Right lobe of liver (tissue), 6 donors: Measurements from ENCODE around the gene TTC7B. TPM values are rescaled to one million over a fixed set of nuclear protein-coding genes. Genes with fewer than 3 reads are reported as not detected.

Experiments
- ATAC-seq, 4 donors: fragments of 200-7000 bp; cut with Tn5 transposase; one replicate each; pipeline ENCODE4 v1.9.1; 2020; ENCODE audit warnings: mild to moderate bottlenecking in 4 of 4, moderate library complexity in 4 of 4
- DNase-seq, 3 donors: peaks; one replicate each; pipeline ENCODE4 v3.0.0-alpha.2; 2020
- H3K27ac ChIP-seq, 3 donors: fragments of 200-600 bp; one replicate each; pipeline ENCODE4 v1.8.0; 2022
- H3K27me3 ChIP-seq, 2 donors: fragments of 200-600 bp; one replicate each; pipeline ENCODE4 v1.8.0; 2022
- H3K36me3 ChIP-seq, 4 donors: fragments of 200-600 bp; sonication (generic) in 1 of 4; one replicate each; pipeline versions ENCODE4 v1.5.1 to v1.8.0; 2017 to 2022; ENCODE audit warnings: control low read depth in 1 of 4
- H3K4me1 ChIP-seq, 4 donors: fragments of 200-600 bp; sonication (generic) in 1 of 4; one replicate each; pipeline versions ENCODE4 v1.5.1 to v1.8.0; 2017 to 2022; ENCODE audit warnings: control low read depth in 1 of 4
- H3K4me3 ChIP-seq, 3 donors: fragments of 200-600 bp; one replicate each; pipeline ENCODE4 v1.8.0; 2022
- H3K9me3 ChIP-seq, 4 donors: fragments of 200-600 bp; sonication (generic) in 1 of 4; one replicate each; pipeline versions ENCODE4 v1.5.1 to v1.8.0; 2017 to 2022; ENCODE audit warnings: control low read depth in 1 of 4
- CTCF ChIP-seq, 4 donors: fragments of 200-600 bp in 3 of 4; fragments of 450-650 bp in 1 of 4; IDR thresholded peaks; one replicate each; pipeline versions ENCODE4 v1.5.1 to v1.8.0; 2016 to 2022; ENCODE audit warnings: antibody characterized with exemption in 4 of 4, mild to moderate bottlenecking in 2 of 4
- POLR2A ChIP-seq: fragments of 450-650 bp; IDR thresholded peaks from one replicate; pipeline ENCODE4 v1.6.1; 2017; ENCODE audit warnings: antibody characterized with exemption, mild to moderate bottlenecking
- WGBS: methylation state at CpG from one replicate; pipeline ENCODE4 v1.1.6; 2018; ENCODE audit warnings: low coverage, low lambda C conversion rate; ENCODE audit not compliant: insufficient coverage; ENCODE audit errors: missing lambda C conversion rate; 5-methylcytosine and 5-hydroxymethylcytosine counted together
- intact Hi-C, 2 donors: fragments of 100-400 bp; cut with DNase I; formaldehyde crosslinking; loops; one replicate each; pipeline versions ENCODE4 v1.11.2 to v1.14.1; 2022
- total RNA-seq, 6 experiments: library from RNA; depleted of rRNA in 2 of 6; stranded (reverse); fragments of >200 nt in 2 of 6; fragmentation: NEBNext Ultra II Directional in 3 of 6; extraction: Animal tissue kit (Norgen Biotek cat#: 25700) in 3 of 6; gene quantifications; one replicate each; pipeline versions ENCODE4 v1.1.0 to v1.2.4, GENCODE V29; 2016 to 2023
- donor health status: DM: no; HTN: yes; CAD: no.
- donor health status: DM: no; HTN: no; CAD: no.
- donor health status: DM: no; HTN: no; CAD: no.
- donor health status: DM: no; HTN: yes; CAD: no.
- donor health status: DM: no; HTN: yes; CAD: no.

Gene TTC7B
- total RNA-seq, 6 experiments from 2014 or later, result 18.4 to 56.1 (median 37.5) TPM

- peaks cover 0 to 4% (median 0%) of the 10 kb centered on the region in 4 donors for H3K36me3 ChIP-seq
- intact Hi-C loops, result no loop called here
- no peak for TF ChIP-seq POLR2A
- TF ChIP-seq CTCF (IDR thresholded peaks at IDR 0.05), result no peak
- DNase-seq (no peak), ATAC-seq (no peak)
- H3K4me3 ChIP-seq, result no peak overlapping the region
- H3K27me3 ChIP-seq, result no peaks in the 10 kb centered on the region
- no peaks in the 10 kb centered on the region for H3K9me3 ChIP-seq
- no peak overlapping the region for H3K27ac ChIP-seq
- no peaks in the 10 kb centered on the region for H3K4me1 ChIP-seq
- WGBS, result 79% methylated on average over 4 of the region's 5 CpGs
These were observed 247.0 kb downstream of the TTC7B start for GRCh38 chr14:90569201-90569600.

GRCh38 chr14:90568405-90568804, 247.8 kb downstream of the TTC7B start:
- H3K4me3 ChIP-seq, result no peak overlapping the region
- H3K4me1 ChIP-seq, result no peaks in the 10 kb centered on the region
- no peak for TF ChIP-seq POLR2A
- TF ChIP-seq CTCF (IDR thresholded peaks at IDR 0.05), result no peak
- H3K27ac ChIP-seq, result no peak overlapping the region
- H3K36me3 ChIP-seq, result peaks cover 0 to 4% (median 0%) of the 10 kb centered on the region in 4 donors
- WGBS, result 71% methylated on average over 2 of the region's 3 CpGs
- DNase-seq (no peak), ATAC-seq (no peak)
- intact Hi-C loops, result no loop called here
- no peaks in the 10 kb centered on the region for H3K9me3 ChIP-seq
- no peaks in the 10 kb centered on the region for H3K27me3 ChIP-seq

GRCh38 chr14:90567991-90568390, 248.2 kb downstream of the TTC7B start:
- no peak overlapping the region for H3K4me3 ChIP-seq
- no peaks in the 10 kb centered on the region for H3K9me3 ChIP-seq
- no peak for TF ChIP-seq CTCF (IDR thresholded peaks at IDR 0.05)
- TF ChIP-seq POLR2A, result no peak
- H3K27ac ChIP-seq, result no peak overlapping the region
- no peaks in the 10 kb centered on the region for H3K4me1 ChIP-seq
- H3K27me3 ChIP-seq, result no peaks in the 10 kb centered on the region
- DNase-seq (no peak), ATAC-seq (no peak)
- peaks cover 0 to 4% (median 0%) of the 10 kb centered on the region in 4 donors for H3K36me3 ChIP-seq
- intact Hi-C loops, result no loop called here
- WGBS, result 79% methylated on average over 3 of the region's 7 CpGs

- Histone ChIP-seq H3K9me3 (no peaks in the 10 kb centered on the region), H3K4me1 (no peaks in the 10 kb centered on the region), H3K27ac (no peak overlapping the region), H3K4me3 (no peak overlapping the region), H3K27me3 (no peaks in the 10 kb centered on the region), H3K36me3 (peaks cover 0 to 4% (median 0%) of the 10 kb centered on the region in 4 donors)
- WGBS, result 95% methylated on average over 7 of the region's 11 CpGs
- ATAC-seq (no peak), DNase-seq (no peak)
- intact Hi-C loops, result no loop called here
- TF ChIP-seq POLR2A, result no peak
- no peak for TF ChIP-seq CTCF (IDR thresholded peaks at IDR 0.05)
These were observed 249.0 kb downstream of the TTC7B start for GRCh38 chr14:90567191-90567590.

- Histone ChIP-seq H3K36me3 (peaks cover 0 to under 1% (median 0%) of the 10 kb centered on the region in 4 donors), H3K27me3 (no peaks in the 10 kb centered on the region), H3K9me3 (no peaks in the 10 kb centered on the region), H3K4me1 (no peaks in the 10 kb centered on the region), H3K27ac (no peak overlapping the region), H3K4me3 (no peak overlapping the region)
- TF ChIP-seq POLR2A, result no peak
- TF ChIP-seq CTCF (IDR thresholded peaks at IDR 0.05), result no peak
- ATAC-seq, result no peak
- intact Hi-C loops, result no loop called here
- no peak for DNase-seq
- WGBS, result 96% methylated on average over 4 of the region's 4 CpGs
These were observed 249.7 kb downstream of the TTC7B start for GRCh38 chr14:90566481-90566880.
